IPS-NIHi7 (cell line): Measurements from ENCODE around the gene SCYGR6.
"Not testable (repeated sequence)": the region's sequence is repeated elsewhere in the genome, so short reads cannot be mapped to it uniquely, and the experiment has no call there.

ENCODE experiments used
- DNase-seq: peaks from one replicate; pipeline ENCODE4 v3.0.0; 2012; ENCODE audit warnings: mixed read lengths; ENCODE audit errors: extremely low spot score

Gene SCYGR6, protein sequence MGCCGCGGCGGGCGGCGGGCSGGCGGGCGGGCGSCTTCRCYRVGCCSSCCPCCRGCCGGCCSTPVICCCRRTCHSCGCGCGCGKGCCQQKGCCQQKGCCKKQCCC

DNA sequence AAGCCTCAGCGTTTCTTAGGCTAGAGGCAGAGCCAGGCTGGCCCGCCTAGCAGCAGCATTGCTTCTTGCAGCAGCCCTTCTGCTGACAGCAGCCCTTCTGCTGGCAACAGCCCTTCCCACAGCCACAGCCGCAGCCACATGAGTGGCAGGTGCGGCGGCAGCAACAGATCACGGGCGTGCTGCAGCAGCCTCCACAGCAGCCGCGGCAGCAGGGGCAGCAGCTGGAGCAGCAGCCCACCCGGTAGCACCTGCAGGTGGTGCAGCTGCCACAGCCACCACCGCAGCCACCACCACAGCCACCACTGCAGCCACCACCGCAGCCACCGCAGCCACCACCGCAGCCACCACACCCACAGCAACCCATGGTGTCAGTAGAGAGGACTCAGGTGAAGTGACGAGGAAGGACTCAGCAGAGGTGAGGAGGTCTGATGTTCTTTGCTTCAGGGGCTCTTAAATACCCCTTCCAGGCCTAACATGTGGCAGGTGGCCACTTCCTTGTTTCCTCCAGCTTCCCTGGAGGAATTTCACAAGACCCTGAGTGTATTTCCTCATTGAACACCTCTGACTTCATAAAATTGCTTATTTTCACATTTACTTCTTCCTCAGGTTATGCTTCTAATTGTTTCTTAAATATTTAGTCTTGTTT is at the start of gene SCYGR6:
SCYGR6 (minus strand) TSS at position 364 of the 646 bp plus-strand sequence; CDS start at position 364, 0 bp downstream.
- no peak for DNase-seq

DNA sequence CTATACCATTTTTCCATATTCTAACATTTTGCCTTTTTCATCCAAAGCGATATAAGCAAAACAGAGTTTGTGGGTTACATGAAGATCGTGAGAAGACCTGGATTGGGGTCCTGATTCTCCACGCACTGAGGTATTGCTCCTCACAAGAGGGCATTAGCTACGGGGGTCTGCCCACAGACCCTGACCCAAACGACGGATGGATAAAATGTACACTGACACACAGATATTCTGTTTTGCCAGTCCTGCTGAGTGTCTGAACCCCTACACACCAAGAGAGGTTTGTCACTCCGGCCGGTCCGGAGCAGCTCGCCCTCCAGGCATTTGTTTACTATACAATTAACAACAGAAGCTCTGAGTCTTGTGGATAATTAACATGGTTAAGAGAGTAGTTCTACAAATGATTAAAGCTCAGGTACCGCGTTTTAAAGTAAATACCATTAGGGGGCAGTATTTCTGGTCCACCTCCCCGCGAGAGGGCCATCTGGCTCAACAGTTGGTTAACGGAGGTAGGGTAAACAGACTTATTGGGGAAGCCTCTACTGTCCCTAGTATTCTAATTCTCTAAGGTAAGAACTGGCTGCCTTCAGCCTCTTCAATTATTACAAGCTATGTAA is 49.6 kb upstream of the SCYGR6 start:
- DNase-seq, result peak; percentile 65

DNA sequence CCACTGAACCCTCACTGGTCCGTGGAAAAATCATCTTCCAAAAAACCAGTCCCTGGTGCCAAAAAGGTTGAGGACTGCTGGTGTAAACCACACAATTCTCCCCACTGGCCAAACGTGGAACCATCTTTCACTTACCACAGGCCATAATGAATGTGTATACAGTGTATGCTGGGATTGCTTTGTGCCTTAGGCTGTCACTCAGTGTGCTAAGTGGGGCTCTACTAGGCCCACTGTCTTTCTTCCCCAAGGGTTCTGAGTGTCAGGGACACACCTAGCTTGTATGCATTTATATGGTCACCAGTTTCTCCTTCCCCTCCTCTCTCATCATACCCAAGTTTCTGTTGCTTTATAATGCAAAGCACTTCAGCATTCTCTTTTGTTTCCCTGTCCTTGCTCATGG is 48.4 kb upstream of the SCYGR6 start:
- DNase-seq, result no peak

DNA sequence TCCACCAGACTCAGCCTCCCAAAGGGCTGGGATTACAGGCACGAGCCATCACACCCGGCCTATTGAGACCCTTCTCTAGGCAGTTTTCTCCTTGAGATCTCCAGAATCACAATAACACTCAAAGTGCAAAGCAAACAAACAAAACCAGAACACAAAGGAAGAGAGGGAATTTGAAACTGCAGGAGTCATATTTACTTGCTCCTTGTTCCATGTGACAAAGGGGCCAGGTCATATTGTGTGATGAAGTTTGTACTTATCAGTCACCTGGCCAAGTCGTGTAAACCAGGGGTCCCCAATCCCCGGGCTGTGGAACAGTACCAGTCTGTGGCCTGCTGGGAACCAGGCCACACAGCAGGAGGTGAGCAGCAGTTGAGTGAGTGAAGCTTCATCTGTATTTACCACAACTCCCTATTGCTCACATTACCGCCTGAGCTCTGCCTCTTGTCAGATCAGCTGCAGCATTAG is 47.7 kb upstream of the SCYGR6 start:
- no peak for DNase-seq

DNA sequence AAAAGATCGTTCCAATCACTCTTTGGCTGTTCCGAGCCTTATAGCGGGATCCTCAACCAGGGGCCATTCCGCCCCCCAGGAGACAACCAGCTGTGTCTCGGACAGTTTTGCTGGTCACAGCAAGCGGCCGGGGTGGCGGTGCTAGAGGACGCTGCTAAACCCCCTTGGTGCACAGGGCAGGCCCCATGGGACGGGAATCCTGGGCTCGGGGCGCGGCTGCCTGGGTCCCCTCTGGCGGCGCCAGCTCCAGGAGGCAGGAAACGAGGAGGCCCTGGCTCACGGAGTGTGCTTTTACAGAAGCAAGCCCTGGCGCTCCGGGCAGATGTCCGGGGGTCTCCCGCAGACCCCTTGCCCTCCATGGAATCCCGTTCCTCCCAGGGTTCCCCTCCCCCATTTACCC is 43.3 kb upstream of the SCYGR6 start:
- DNase-seq, result no peak

DNA sequence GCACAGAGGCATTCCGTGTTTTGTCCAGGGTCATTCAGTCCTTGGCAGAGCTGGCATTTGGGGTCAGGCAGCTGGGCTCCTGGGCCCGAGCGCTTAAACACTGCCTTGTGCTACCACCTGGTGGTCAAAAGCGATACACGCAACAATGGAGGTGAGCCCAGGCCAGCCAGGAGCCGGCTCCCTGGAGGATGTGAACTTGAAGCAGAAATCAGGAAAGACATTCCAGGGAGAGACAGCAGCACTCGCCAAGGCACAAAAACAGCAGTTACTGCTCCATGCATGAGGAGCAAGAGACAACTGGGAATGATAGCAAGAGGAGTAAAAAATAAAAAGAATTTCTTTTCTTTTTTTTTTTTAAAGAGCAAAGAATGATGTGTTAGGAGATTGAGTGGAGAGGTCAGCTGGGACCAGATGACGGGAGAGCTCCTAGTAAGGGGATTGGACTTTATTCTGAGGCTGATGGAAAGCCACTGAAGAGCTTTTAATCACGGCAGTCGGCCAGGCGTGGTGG is 41.9 kb upstream of the SCYGR6 start:
- DNase-seq, result peak; percentile 88

DNA sequence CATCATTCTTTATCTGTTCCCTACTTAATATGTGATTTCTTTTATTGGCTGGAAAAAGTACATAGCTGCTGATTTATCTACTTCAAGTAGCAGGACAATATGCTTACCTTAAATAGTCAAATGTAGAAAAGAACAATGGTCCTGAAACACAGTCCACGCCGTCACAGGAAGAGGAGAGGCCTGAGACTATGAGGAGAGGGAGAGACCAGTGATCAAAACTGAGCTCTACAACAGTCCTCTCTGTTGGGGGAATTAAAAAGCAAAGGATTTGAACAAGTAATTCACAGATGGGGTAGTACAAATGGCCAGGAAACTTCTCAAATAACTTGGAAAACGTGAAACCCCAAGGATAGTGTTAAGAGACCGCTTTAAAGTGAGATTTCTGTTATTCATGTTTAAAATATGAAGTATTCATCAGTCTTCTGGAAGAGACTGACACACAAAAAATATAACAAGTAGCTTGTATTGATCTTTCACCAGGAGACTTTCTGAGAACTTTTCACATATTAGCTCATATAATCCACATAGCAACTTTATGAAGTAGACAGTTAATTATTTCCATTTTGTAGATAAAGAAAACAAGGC is 41.3 kb upstream of the SCYGR6 start:
- DNase-seq, result no peak

DNA sequence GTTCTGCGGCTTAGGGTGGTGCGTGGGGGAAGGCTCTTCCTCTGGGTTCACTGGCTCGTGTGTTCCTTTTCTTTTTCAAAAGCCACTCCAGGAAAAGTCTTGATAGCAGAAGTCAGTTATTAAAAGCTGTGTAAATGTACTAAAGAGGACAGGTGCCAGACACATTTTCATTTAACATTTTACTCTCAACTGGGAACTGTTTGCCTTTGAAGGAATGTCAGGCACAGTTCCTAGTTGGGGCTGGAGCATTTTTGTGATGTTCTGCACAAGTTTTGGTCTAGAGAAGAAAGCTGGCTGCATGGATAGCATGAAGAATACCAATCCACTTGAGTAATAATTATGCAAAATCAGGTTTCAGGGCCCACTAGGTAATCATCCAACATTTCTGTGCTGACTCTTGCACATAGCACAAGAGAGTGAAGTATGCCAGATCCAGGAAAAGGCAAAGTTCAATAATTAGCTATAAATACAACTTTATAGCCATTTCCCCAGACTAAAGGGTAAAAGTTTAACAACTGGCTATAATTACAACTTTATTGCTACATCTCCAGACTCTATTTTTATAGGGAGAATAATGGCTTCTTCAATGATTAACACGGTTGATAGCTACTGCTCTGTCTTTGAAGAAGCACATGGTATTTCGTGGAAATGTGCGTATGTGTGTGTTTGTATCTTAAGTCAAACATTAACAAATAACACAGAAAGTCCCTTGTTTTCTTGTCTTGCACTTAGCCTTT is 37.4 kb upstream of the SCYGR6 start:
- no peak for DNase-seq

DNA sequence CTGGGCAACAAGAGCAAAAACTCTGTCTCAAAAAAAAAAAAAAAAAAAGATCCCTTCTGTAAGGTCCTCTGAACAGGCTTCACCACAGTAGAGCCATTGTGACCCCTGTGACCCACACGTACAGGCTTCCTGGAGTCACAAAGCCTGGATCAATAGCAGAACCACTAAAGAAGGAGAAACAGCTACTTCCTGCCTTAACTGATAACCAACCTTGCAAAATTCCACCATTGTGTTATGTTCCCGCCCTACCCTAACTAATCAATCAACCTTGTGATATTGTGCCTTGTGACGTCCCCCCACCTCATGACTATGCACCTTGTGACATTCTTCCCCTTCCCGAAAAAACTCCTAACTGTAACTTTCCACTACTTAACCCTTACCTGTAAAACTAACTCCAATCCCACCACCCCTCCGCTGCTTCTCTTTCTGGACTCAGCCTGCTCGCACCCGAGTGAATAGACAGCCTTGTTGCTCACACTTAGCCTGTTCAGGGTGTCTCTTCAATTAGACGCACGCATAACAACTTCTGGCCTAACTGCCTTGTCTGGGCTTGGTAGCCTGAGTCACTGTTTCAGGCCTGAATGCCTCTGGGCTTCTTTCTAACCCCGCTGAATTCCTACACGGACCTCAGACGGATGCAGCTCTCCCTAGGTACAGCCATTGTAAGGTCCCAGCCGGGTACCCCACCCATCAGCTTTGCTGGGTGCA is 35.0 kb upstream of the SCYGR6 start:
- DNase-seq, result no peak

DNA sequence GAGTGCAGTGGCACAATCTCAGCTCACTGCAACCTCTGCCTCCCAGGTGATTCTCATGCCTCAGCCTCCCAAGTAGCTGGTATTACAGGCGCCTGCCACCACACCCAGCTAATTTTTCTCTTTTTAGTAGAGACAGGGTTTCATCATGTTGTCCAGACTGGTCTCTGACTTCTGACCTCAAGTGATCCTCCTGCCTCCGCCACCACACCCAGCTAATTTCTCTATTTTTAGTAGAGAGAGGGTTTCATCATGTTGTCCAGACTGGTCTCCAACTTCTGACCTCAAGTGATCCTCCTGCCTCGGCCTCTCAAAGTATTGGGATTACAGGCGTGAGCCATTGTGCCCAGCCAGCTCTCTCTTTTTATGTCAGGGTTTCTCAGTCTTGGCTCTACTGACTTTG is 31.7 kb upstream of the SCYGR6 start:
- not testable (repeated sequence) for DNase-seq

DNA sequence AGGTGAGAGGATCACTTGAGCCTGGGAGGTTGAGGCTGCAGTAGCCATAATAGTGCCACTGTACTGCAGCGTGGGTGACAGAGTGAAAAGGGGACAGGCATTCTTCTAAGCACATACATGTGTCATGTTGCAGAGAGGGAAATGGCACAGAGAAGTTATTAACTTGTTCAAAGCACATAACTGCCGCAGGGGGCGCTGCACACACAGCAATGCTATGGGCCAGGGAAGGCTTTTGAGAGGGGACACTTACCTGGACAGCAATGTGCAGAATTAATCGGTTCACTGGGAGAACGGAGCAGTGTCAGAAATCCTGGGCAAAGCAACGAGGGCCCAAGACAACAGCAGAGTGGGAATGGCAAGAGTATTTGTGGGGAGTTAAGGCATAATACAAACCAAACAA is 23.5 kb upstream of the SCYGR6 start:
- DNase-seq, result peak; percentile 70

DNA sequence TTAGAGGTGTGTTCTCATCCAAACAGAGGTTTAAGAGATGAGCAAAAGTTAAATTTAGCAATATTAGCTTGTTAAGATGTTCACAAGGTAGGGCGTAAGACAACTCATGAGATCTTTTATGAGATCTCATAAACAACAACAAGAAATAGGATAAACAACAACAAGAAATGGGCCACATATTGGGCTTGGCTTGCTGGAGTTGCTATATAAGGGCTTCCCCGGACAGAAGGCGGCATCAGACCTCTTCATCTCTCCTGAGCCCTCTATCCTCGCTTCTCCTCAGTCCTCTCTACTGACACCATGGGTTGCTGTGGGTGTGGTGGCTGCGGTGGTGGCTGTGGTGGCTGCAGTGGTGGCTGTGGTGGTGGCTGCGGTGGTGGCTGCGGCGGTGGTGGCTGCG is 21.0 kb upstream of the SCYGR6 start, which contains the start of gene SCYGR8:
SCYGR8 (plus strand) TSS at position 301 of the 400 bp plus-strand sequence; CDS start at position 301, 0 bp downstream.
- no peak for DNase-seq

DNA sequence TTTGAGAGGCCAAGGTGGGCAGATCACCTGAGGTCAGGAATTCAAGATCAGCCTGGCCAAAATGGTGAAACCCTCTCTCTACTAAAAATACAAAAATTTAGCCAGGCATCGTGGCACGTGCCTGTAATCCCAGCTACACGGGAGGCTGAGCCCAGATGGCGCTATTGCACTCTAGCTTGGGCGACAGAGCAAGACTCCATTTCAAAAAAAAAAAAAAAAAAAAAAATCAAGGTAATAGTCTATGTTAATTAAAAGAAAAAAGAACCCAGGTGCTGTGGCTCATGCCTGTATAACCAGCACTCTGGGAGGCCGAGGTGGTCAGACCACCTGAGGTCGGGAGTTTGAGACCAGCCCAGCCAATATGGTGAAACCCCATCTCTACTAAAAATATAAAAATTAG is 16.1 kb upstream of the SCYGR6 start:
- DNase-seq, result not testable (repeated sequence)

DNA sequence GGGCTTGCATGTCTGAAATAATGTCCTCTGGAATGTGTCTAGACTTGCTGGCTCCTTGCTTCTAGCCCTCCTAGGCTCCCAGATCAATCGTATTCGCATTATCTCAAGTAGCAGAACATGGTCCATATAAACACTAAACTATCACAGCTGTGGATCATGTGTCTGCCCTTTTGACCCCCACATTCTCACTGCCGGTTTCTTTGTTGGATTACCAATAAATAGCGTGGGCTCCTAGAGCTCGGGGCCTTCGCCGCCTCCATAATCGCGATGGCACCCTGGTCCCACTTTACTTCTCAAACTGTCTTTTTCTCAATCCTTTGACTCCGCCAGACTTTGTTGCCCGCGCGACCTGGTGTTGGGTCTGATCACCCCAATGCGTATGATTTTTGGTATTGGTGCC is 14.8 kb upstream of the SCYGR6 start:
- DNase-seq, result no peak

DNA sequence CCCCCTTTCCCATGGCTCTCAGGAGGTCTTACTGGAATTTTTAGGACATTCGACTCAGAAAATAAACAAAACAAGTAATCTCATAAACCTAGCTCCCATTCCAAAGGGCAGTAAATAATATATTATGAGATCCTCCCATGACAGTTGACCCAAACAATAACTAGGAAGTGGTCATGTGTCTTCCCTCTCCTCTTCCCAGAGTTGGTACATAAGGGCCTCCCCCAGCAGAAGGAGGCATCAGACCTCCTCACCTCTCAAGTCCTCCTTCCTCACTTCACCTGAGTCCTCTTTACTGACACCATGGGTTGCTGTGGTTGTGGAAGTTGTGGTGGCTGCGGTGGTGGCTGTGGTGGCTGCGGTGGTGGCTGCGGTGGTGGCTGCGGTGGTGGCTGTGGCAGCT is 3.5 kb upstream of the SCYGR6 start, which contains the start of gene SCYGR7:
SCYGR7 (plus strand) TSS at position 301 of the 400 bp plus-strand sequence; CDS start at position 301, 0 bp downstream.
- DNase-seq, result no peak

DNA sequence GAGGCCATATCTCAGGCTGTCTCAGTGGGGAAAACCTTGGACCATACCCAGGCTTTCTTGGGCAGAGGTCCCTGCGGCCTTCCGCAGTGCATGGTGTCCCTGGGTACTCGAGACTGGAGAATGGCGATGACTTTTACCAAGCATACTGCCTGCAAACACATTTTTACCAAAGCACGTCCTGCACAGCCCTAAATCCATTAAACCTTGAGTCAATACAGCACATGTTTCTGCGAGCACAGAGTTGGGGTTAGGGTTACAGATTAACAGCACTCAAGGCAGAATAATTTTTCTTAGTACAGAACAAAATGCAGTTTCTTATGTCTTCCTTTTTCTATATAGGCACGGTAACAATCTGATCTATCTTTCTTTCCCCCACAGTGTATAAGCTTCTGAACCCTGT is 1.7 kb downstream of the SCYGR6 start:
- not testable (repeated sequence) for DNase-seq

DNA sequence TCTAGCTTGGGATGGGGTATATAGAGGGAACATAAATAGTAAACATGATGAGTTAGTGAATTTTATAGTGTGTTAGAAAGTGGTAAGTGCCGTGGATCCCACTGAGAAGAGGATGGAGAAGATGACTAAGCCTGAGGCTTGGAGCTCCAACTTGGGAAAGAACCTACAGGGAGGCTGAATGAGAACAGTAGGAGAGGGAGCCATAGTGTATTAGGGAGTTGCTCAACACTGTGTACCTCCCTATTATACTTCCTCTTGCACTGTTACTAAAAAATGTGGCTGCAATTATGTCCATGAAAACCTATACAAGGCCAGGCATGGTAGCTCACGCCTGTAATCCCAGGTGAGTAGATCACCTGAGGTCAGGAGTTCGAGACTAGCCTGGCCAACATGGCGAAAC is 3.9 kb downstream of the SCYGR6 start:
- no peak for DNase-seq

DNA sequence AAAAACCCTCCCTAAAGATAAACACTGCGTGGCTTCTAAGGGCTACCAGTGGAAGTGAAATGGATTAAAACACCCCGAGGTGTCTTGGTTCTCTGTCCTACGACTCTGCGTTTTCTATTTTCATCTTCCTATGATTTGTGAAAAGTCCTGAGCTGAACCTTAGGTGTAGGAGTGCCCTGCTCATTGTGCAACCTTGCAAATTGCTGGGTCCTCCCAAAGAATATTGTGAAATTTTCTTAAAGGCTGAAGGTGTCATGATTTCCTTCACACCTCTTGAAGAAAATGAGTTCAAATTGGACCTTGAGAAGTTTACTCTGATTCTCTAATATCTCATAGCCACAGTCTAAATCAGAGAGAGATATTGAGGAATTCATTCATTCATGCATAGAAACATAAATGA is 4.9 kb downstream of the SCYGR6 start:
- no peak for DNase-seq

DNA sequence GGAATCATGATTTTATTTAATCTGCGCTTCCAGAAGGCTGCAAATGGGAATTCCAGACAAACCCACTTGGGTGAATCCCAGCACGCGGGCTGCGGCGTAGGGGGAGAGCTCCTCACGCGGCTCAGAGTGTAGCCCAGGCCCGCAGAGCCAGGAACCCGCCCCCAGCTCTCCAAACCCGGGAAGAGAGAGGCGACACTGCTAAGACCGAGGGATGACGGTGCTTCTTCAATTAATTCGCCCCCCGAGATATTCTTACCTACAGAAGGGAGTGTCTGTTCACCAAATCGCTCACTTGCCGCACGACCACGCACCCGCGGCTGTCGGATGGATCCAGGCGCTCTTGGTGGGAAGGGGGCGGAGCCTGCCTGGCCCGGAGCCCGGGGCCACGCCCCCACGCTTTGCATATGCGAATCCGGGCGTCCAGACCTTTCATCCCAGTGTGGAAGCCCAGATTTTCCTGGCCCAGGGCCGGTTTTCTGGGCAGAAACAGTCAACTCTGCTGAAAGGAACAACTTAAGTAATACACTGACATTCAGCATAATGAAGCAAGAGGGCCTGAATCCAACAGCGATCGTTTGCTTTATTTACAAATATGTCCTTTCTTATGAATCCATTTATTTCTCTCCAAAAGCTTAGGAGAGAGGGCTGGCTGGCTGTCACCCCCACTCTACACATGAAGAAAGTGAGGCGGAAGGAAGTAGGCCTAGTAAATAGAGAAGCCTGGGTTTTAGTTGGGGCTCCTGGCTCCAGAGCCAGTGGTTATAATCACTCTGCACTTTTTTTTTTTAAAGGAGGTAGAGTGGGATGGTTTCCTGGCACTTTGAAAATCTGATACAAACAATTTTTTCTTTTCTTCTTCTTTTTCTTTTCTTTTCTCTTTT is 6.6 kb downstream of the SCYGR6 start, which contains the start of gene SLC19A3:
SLC19A3 (minus strand) TSS at position 342 of the 881 bp plus-strand sequence. CDS start 15,710 bp downstream, outside the sequence.
- DNase-seq, result peak; percentile 96

DNA sequence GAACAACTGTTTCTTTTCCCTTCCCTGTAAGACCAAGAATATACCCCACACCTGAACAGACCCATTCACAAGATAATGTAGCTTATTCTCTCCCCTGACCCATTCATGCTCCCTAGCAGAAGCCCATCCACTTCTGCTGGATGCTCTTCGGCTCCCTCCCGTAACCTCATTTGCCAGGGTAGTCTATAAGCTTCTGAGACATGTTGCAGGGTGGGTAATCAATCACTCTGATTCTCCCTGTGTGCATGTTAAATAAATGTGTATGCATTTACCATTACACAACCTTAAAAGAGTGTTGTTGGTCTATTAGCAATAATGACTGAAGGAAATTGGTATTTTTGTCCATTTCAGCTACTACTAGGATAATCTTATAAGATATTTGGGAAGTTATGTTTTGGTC is 8.1 kb downstream of the SCYGR6 start:
- no peak for DNase-seq
